H9 (cell line): ENCODE measurements around the gene BHLHA15. TPM values are rescaled to one million over a fixed set of nuclear protein-coding genes. Genes with fewer than 3 reads are reported as not detected.

ENCODE experiments used
- DNase-seq: peaks from one replicate; pipeline ENCODE4 v3.0.0-alpha.2; 2017
- H2AFZ ChIP-seq: one replicate; pipeline ENCODE4 v1.6.1; 2013; ENCODE audit warnings: mild to moderate bottlenecking, low read length, control low read depth, moderate library complexity
- H2AK5ac ChIP-seq: 2 replicates; pipeline ENCODE4 v1.6.1; 2013; ENCODE audit warnings: low read length, control low read depth, mixed read lengths; ENCODE audit not compliant: insufficient read length
- H2BK120ac ChIP-seq: one replicate; pipeline ENCODE4 v1.6.1; 2013; ENCODE audit warnings: low read depth, mild to moderate bottlenecking, low read length, control low read depth, inconsistent platforms; ENCODE audit not compliant: poor library complexity, severe bottlenecking
- H2BK12ac ChIP-seq: 2 replicates; pipeline ENCODE4 v1.6.1; 2013; ENCODE audit warnings: low read length, control low read depth, mixed read lengths, low read depth; ENCODE audit not compliant: insufficient read length
- H2BK15ac ChIP-seq: 2 replicates; pipeline ENCODE4 v1.6.1; 2013; ENCODE audit warnings: low read depth, low read length, control low read depth
- H2BK20ac ChIP-seq: one replicate; pipeline ENCODE4 v1.6.1; 2013; ENCODE audit warnings: low read depth, mild to moderate bottlenecking, low read length, control low read depth, inconsistent platforms; ENCODE audit not compliant: poor library complexity, severe bottlenecking
- H2BK5ac ChIP-seq: 2 replicates; pipeline ENCODE4 v1.6.1; 2013; ENCODE audit warnings: low read length, control low read depth, mixed read lengths; ENCODE audit not compliant: insufficient read length
- H3K14ac ChIP-seq: 2 replicates; pipeline ENCODE4 v1.6.1; 2013; ENCODE audit warnings: low read length, control low read depth; ENCODE audit not compliant: insufficient read depth
- H3K18ac ChIP-seq: 2 replicates; pipeline ENCODE4 v1.6.1; 2013; ENCODE audit warnings: low read depth, mild to moderate bottlenecking, mixed read lengths, low read length, control low read depth; ENCODE audit not compliant: insufficient read length
- H3K23ac ChIP-seq: 2 replicates; pipeline ENCODE4 v1.6.1; 2013; ENCODE audit warnings: low read length, control low read depth, mixed read lengths, low read depth; ENCODE audit not compliant: insufficient read length
- H3K23me2 ChIP-seq: 2 replicates; pipeline ENCODE4 v1.6.1; 2013; ENCODE audit warnings: low read depth, mild to moderate bottlenecking, mixed read lengths, low read length, control low read depth; ENCODE audit not compliant: insufficient read length, poor library complexity, severe bottlenecking
- H3K27ac ChIP-seq: 2 replicates; pipeline ENCODE4 v1.5.1; 2013; ENCODE audit warnings: low read length, control low read depth, mixed read lengths, low read depth; ENCODE audit not compliant: insufficient read length
- H3K27me3 ChIP-seq: 2 replicates; pipeline ENCODE4 v1.6.1; 2013; ENCODE audit warnings: low read length, control low read depth, inconsistent platforms; ENCODE audit not compliant: insufficient read depth
- H3K4ac ChIP-seq: 2 replicates; pipeline ENCODE4 v1.6.1; 2013; ENCODE audit warnings: low read depth, mild to moderate bottlenecking, control low read depth, inconsistent platforms, low read length, moderate library complexity
- H3K4me1 ChIP-seq: 2 replicates; pipeline ENCODE4 v1.6.1; 2013; ENCODE audit warnings: low read length, control low read depth, inconsistent platforms; ENCODE audit not compliant: insufficient read depth
- H3K4me2 ChIP-seq: 2 replicates; pipeline ENCODE4 v1.6.1; 2013; ENCODE audit warnings: low read length, control low read depth, mixed read lengths; ENCODE audit not compliant: insufficient read length, insufficient read depth
- H3K56ac ChIP-seq: 2 replicates; pipeline ENCODE4 v1.6.1; 2013; ENCODE audit warnings: low read depth, mild to moderate bottlenecking, mixed read lengths, low read length, control low read depth; ENCODE audit not compliant: insufficient read length
- H3K79me1 ChIP-seq: 2 replicates; pipeline ENCODE4 v1.6.1; 2013; ENCODE audit warnings: low read depth, mild to moderate bottlenecking, moderate library complexity, low read length, control low read depth, inconsistent platforms; ENCODE audit not compliant: insufficient read depth, poor library complexity, severe bottlenecking
- H3K79me2 ChIP-seq: 2 replicates; pipeline ENCODE4 v1.6.1; 2013; ENCODE audit warnings: low read length, control low read depth, inconsistent platforms; ENCODE audit not compliant: insufficient read depth
- H3K9ac ChIP-seq: 2 replicates; pipeline ENCODE4 v1.6.1; 2013; ENCODE audit warnings: low read length, control low read depth, mixed read lengths; ENCODE audit not compliant: insufficient read length; ENCODE audit errors: extremely low read depth
- H3K9me3 ChIP-seq: one replicate; pipeline ENCODE4 v1.6.1; 2013; ENCODE audit warnings: low read depth, low read length, inconsistent platforms; ENCODE audit not compliant: control insufficient read depth
- H3T11ph ChIP-seq: one replicate; pipeline ENCODE4 v1.6.1; 2013; ENCODE audit warnings: mild to moderate bottlenecking, low read length, control low read depth, inconsistent platforms
- H4K20me1 ChIP-seq: one replicate; pipeline ENCODE4 v1.6.1; 2013; ENCODE audit not compliant: control insufficient read depth, insufficient read length, insufficient read depth
- H4K5ac ChIP-seq: 2 replicates; pipeline ENCODE4 v1.6.1; 2013; ENCODE audit warnings: low read depth, mild to moderate bottlenecking, mixed read lengths, low read length, control low read depth; ENCODE audit not compliant: insufficient read length
- H4K8ac ChIP-seq: replicated peaks from 2 replicates; pipeline ENCODE4 v1.6.1; 2013; ENCODE audit warnings: low read length, control low read depth, mixed read lengths, low read depth; ENCODE audit not compliant: insufficient read length
- H4K91ac ChIP-seq: 2 replicates; pipeline ENCODE4 v1.6.1; 2013; ENCODE audit warnings: low read depth, mild to moderate bottlenecking, moderate library complexity, mixed read lengths, low read length, control low read depth; ENCODE audit not compliant: insufficient read length
- H3K27ac Mint-ChIP-seq, 3 experiments: 2 replicates in 2 of 3; 3 replicates in 1 of 3; pipeline ENCODE4 v1.8.0; 2020 to 2021; ENCODE audit warnings: mixed read lengths in 3 of 3, mild to moderate bottlenecking in 1 of 3, moderate library complexity in 1 of 3
- H3K27me3 Mint-ChIP-seq: 2 replicates; pipeline ENCODE4 v1.8.0; 2021; ENCODE audit warnings: low read depth, mild to moderate bottlenecking, moderate library complexity, mixed read lengths
- H3K36me3 Mint-ChIP-seq, 3 experiments: 2 replicates in 2 of 3; 3 replicates in 1 of 3; pipeline ENCODE4 v1.8.0; 2020 to 2021; ENCODE audit warnings: low read depth in 3 of 3, mixed read lengths in 3 of 3; ENCODE audit not compliant: insufficient read depth in 1 of 3
- H3K4me1 Mint-ChIP-seq, 2 experiments: 2 replicates each; pipeline ENCODE4 v1.8.0; 2020; ENCODE audit warnings: mixed read lengths in 2 of 2
- H3K4me3 Mint-ChIP-seq, 2 experiments: 2 replicates in 1 of 2; 3 replicates in 1 of 2; pipeline ENCODE4 v1.8.0; 2020 to 2021; ENCODE audit warnings: mild to moderate bottlenecking in 2 of 2, mixed read lengths in 2 of 2, moderate library complexity in 1 of 2
- H3K9me3 Mint-ChIP-seq, 2 experiments: 2 replicates in 1 of 2; 3 replicates in 1 of 2; pipeline ENCODE4 v1.8.0; 2020; ENCODE audit warnings: mild to moderate bottlenecking in 2 of 2, mixed read lengths in 2 of 2, moderate library complexity in 1 of 2
- WGBS: extraction: QIAGEN DNeasy Blood & Tissue Kit; methylation state at CpG from one replicate; pipeline ENCODE4 v1.1.7; 2013; ENCODE audit warnings: missing lambda C conversion rate, low lambda C conversion rate, mixed read lengths; ENCODE audit not compliant: insufficient read length; ENCODE audit errors: extremely low coverage; 5-methylcytosine and 5-hydroxymethylcytosine counted together
- total RNA-seq: library from RNA; stranded (reverse); gene quantifications from 2 replicates; pipeline ENCODE4 v1.2.1, GENCODE V29; 2021
- TF ChIP-seq, protein P1 (sequence below): fragments of 200-600 bp; sonication (generic); conservative IDR thresholded peaks from 3 replicates; pipeline ENCODE4 v1.8.0; 2021; ENCODE audit warnings: antibody characterized with exemption, mild to moderate bottlenecking

The BHLHA15 gene
- total RNA-seq, 1 experiment from 2014 or later = 1.4 TPM

DNA sequence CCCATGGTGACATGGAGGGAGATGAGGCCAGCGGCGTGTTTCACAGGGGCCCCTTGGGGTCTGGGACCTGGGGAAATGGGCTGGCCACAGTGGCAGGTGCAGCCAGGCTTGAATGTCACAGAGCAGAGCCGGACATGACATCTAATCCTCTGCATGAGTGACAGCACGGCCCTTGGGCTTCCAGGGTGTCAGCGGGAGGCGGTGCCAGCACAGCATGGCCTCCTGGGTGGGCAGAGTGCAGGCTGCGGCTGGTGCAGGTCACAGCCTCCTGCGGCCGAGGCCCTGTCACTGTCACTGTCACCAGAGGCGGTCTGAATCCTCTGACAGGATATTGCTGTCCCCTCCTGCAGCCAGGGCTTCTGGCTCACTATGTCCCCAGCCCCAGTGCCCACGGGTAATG lies 18.2 kb downstream of the BHLHA15 start:
- TF ChIP-seq, protein P1, sequence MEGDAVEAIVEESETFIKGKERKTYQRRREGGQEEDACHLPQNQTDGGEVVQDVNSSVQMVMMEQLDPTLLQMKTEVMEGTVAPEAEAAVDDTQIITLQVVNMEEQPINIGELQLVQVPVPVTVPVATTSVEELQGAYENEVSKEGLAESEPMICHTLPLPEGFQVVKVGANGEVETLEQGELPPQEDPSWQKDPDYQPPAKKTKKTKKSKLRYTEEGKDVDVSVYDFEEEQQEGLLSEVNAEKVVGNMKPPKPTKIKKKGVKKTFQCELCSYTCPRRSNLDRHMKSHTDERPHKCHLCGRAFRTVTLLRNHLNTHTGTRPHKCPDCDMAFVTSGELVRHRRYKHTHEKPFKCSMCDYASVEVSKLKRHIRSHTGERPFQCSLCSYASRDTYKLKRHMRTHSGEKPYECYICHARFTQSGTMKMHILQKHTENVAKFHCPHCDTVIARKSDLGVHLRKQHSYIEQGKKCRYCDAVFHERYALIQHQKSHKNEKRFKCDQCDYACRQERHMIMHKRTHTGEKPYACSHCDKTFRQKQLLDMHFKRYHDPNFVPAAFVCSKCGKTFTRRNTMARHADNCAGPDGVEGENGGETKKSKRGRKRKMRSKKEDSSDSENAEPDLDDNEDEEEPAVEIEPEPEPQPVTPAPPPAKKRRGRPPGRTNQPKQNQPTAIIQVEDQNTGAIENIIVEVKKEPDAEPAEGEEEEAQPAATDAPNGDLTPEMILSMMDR = no peak
- DNase-seq = no peak
- no peak overlapping the region for H2BK5ac ChIP-seq
- H3K79me2 ChIP-seq = no peaks in the 10 kb centered on the region
- H3K4me3 Mint-ChIP-seq = no peak overlapping the region
- H3K9me3 ChIP-seq = no peaks in the 10 kb centered on the region
- no peak overlapping the region for H2AK5ac ChIP-seq
- H2BK120ac ChIP-seq = no peak overlapping the region
- no peak overlapping the region for H3K18ac ChIP-seq
- no peak overlapping the region for H4K8ac ChIP-seq
- H3K23me2 ChIP-seq = no peaks in the 10 kb centered on the region
- H3K27ac Mint-ChIP-seq = peak overlapping the region in 1 of 3 experiments; percentile 64; a peak in 1 of 7 replicates
- H4K91ac ChIP-seq = no peak overlapping the region
- H3K9me3 Mint-ChIP-seq = no peaks in the 10 kb centered on the region; a peak in 1 of 5 replicates
- no peak overlapping the region for H3K56ac ChIP-seq
- no peak overlapping the region for H3T11ph ChIP-seq
- no peaks in the 10 kb centered on the region for H3K27me3 Mint-ChIP-seq
- no peak overlapping the region for H3K4ac ChIP-seq
- no peaks in the 10 kb centered on the region for H3K27me3 ChIP-seq
- no peak overlapping the region for H3K23ac ChIP-seq
- no CpG with 5 or more reads among the region's 11 CpGs for WGBS
- H3K9ac ChIP-seq = no peak overlapping the region
- H2BK15ac ChIP-seq = no peak overlapping the region
- no peak overlapping the region for H2BK12ac ChIP-seq
- no peak overlapping the region for H2AFZ ChIP-seq
- no peak overlapping the region for H3K27ac ChIP-seq
- peaks cover 0 to 3% of the 10 kb centered on the region in 2 experiments; a peak in 1 of 4 replicates for H3K4me1 Mint-ChIP-seq
- H3K36me3 Mint-ChIP-seq = peaks cover 0 to 6% (median 0%) of the 10 kb centered on the region in 3 experiments; a peak in 2 of 7 replicates
- H3K4me1 ChIP-seq = no peaks in the 10 kb centered on the region
- no peaks in the 10 kb centered on the region for H3K79me1 ChIP-seq
- no peak overlapping the region for H2BK20ac ChIP-seq
- no peak overlapping the region for H4K5ac ChIP-seq
- no peak overlapping the region for H3K14ac ChIP-seq
- no peaks in the 10 kb centered on the region for H4K20me1 ChIP-seq
- no peak overlapping the region for H3K4me2 ChIP-seq
